ENCODE measurements around the gene TTLL1.

The TTLL1 gene

DNA sequence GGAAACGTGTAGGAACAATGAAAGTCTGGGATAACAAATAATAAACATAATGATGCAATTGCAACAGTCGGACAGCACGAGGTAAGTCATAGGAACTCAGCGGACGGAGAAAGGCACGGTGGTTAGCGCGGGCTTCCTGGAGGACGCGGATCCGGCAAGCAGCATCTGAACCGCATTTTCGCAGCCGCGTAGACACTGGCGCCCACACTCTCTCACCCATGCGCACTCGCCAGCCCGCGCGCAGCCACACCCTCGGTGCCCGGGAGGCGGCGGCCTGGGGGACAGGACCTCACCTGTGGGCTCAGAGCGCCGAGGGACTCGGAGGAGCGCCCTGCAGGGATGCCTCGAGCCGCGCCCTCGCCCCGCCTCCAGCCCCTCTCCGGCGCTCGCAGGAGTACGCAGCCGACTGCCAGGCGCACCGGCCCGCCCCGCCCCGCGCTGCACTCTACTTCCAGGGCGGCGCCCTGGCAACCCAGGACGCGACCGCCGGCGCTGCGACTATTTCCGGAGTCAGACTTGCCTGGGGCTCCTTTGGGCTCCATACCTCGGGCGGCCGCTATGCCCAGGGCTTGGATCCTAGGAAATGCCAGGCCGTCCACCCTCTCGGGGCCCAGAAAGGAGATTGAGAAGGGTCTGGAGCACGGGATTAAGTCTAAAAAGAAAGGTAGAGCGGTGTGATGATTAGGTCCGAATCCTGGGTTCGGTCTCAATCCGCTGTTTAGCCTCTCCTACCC lies at the start of gene TTLL1:
TSS of gene TTLL1 (minus strand) at position 408 of the 734 bp plus-strand sequence. CDS start 13,805 bp downstream, outside the sequence.
- peak; percentile 90 for DNase-seq (ENCODE audit: low spot score)

DNA sequence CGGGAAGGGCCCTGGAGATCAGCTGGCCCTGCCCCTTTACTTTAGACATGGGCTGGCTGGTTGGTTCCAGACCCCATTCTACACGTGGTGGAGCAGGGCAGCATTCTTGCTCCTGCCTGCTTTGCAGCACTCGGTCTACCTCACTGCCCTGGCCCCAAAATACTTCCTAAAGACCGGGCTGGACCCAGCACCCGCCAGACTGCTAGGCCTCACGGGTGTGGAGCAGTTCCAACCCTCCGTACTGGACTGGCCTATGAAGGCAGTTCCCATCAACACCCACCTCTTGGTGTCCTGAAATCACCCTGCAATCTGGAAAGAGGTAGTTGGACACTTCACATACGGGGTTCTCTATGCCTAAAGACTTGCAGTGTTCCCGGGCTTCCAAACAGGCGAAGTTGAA lies 47.6 kb upstream of the TTLL1 start:
- DNase-seq (ENCODE audit: low spot score): no peak

DNA sequence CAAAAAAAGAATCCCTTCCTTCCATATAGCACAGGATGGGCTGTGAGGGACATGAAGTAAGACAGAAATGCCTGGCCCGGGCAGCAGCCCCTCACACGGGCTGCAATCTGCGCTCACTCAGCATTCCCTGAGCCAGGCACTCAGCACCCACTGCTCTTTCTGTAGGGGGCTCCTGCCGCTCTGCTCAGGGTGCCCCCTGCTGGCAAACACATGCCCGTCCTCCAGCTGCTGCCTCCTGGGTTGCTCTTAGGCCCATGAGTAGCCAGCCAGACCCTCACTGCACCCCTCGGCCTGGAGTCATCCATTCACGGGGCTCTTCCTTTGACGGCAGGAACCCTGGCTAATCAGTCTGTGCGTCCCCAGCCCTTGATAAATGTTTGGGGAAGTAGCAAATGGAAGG lies 47.1 kb upstream of the TTLL1 start:
- no peak for DNase-seq (ENCODE audit: low spot score)

DNA sequence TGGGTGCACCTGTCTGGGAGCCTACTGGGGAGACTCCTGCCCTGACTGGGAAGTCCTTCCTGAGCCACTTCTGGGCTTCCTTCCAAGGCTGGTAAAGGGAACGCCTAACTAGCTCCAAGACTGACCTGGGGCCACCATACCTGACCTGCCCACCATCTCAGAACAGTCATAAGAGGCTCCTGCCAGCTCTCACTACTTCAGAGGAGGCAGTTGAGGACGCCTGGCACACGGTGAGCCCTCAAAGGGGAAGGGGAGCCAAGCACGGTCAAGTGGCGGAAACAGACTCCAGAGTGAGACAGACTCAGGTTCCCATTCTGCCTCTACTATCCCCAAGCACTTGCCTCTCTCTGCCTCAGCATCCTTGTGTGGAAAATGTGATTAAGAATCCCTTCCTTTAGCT lies 46.4 kb upstream of the TTLL1 start:
- no peak for DNase-seq (ENCODE audit: low spot score)

DNA sequence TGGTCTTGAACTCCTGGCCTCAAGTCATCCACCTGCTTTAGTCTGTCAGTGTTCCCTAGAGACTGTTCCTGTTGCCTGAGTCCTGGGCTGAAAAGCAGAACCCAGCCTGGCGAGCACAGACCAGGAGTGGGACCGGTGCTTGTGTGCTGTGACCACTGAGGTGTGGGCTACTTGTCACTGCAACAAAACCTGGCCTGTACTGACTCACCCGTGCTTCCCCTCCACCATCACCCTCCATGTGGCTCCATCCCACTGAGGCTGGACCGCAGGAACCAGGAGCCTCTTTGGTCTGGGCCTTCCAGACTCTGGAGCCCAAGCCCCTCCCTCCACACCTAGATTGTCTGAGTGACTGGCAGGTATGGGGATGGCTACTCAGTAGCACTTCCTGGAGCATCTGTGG lies 45.4 kb upstream of the TTLL1 start:
- no peak for DNase-seq (ENCODE audit: low spot score)

DNA sequence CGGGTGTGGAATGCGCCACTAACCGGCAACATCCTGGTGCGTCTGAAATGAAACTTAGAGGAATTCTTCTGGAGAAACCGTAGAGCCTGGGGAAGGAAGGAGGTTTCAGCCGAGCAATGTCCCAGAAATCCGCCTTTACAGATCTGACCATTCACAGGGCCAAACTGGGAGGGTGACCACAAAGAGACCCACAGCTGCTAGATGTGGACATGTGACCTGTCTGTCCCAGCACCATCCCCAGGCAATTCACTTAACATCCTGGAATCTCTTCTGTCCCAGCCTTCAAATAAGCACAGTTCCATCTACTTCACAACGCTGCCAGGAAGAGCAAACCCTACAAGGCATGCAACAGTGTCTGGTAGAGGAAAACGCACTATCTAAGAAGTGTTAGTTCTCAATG lies 44.2 kb upstream of the TTLL1 start:
- no peak for DNase-seq (ENCODE audit: low spot score)

DNA sequence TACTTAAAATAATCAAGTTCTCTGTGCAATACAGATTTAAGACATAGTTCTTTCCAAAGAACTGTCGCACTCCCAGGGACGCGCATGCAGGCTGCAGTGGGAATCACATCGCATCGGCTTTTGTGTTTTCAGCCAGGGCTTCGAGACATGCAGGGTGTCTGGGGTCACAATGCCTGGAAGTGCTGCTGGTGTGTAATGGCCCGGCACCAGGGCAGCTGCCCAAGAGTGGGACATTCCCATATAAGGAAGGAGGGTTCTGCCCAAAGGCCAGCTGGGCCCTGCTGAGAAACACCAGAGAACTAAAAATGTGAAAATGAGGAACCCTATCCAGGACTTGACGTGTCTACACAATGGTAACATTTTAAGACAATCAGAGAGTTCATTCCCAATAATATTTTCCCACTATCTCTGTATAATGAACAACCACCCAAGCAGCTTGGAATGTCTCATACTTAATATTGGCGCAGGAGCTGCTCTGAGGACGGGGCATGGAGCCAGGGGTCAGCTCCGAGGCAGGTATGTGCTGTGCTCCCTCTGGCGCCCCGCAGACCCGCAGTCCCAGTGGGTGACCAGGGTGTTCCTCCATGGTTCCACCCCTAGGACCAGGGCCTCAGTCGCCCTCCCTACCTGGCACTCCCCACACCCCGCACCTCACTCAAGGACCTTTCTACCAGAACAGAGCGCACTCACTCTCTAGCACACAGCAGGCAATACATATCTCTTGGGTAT lies 42.7 kb upstream of the TTLL1 start:
- no peak for DNase-seq (ENCODE audit: low spot score)

DNA sequence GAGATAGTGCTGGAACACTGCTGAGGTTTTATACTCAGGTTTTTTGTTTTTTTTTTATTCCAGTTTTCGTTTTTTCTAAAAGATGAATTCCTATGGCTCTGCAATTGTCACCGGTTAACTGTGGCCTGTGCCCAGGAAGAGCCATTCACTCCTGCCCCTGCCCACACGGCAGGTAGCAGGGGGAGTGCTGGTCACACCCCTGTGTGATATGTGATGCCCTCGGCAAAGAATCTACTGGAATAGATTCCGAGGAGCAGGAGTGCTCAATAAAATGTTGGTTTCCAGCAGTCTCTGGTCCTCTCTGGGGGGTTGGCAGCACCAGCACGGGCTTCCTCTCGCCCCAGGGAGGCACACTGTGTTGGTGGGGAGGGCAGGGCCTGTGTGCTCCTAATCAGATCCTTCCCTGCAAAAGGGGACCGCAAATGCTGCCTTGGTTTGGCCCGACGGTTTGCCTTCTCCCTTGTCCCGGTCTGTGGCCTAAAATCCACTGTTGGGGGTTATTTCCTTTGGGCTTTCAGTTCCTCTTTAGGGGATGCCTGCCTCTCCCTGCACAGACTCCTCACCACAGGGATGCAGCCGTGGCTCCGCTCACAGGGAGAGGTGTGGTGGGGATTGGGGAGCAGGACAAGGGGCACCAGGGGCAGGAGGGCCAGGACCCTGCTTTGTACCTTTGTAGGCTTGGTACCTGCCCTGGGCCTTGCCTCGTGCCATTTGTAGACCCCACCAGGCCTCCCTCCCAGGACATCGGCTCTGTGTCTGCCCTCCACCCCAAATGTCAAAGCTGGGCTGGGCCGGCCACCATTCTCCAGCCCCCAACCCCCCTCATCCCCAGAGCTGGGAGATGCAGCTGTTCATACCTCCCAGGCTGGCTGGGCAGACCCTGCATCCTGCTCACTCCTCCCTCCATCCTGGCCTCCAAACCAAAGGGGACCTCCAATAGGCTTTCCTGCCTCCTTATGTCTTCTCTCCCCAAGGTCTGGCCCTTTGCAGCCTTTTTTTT lies 40.5 kb upstream of the TTLL1 start:
- no peak for DNase-seq (ENCODE audit: low spot score)

DNA sequence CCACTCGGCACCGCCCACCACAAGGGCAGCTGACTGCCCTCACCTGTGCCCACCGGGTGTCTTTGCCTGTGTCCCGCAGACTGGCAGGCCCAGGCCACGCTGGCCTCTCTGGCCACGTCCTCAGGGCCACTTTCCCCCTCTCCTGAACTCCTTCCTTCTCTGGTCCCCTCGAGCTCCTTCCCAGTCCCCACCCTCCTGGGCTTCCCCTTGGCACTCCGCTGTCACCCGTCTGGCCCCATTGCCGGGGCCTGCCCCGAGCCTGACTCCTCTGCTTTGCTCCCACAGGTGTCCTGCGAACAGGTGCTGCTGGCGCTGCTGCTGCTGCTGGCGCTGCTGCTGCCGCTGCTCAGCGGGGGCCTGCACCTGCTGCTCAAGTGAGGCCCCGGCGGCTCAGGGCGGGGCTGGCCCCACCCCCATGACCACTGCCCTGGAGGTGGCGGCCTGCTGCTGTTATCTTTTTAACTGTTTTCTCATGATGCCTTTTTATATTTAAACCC lies 39.8 kb upstream of the TTLL1 start:
- DNase-seq (ENCODE audit: low spot score): no peak

DNA sequence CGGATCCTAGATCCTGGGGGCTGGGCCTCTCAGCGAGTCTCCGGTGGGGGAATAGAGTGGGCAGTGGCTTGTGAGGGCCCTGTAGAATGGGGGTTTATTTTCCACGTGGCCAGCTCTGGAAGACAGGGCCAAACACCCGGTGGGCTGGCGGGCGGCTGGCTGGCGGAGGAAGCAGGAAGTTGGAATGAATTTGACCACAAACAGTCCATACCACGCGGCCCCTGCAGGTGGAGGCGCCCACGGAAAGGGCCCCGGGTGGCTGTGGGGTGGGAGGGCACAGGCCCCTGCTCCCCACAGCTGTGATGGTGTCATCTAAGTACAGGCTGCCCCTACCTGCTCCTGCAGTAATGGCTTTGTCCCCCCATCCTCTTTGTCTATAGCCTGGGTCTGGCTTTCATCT lies 38.9 kb upstream of the TTLL1 start:
- DNase-seq (ENCODE audit: low spot score): no peak

DNA sequence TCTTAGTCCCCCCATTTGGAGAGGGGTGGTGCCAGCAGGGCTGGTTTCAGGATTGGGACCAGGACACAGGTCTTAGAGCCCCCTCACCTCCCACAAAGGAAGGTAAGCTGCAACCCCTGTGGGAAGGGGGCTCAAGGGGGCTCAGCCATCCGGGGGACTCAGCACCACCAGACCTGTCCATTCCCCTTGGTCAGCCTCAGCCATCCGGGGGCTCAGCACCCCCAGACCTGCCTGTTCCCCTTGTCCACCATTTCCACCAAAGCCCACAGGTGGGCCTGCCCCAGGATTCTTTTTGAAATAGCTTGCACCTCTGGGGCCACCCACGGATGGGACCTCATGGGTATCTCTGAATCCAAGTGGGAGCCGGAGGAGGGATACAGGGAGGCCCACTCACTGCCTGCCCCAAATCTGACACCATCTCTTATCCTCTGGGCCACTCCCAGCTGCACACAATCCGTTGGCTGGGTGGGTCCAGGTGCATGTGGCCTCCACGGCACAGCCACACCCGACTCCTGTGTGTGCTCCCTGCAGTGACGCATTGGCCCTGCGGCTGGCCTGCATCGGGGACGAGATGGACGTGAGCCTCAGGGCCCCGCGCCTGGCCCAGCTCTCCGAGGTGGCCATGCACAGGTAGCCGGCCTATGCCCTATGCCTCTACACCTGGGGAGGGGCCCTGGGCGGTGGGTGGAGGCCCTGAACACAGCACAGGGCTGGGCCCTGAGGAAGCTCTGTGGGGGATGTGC lies 38.1 kb upstream of the TTLL1 start:
- no peak for DNase-seq (ENCODE audit: low spot score)

DNA sequence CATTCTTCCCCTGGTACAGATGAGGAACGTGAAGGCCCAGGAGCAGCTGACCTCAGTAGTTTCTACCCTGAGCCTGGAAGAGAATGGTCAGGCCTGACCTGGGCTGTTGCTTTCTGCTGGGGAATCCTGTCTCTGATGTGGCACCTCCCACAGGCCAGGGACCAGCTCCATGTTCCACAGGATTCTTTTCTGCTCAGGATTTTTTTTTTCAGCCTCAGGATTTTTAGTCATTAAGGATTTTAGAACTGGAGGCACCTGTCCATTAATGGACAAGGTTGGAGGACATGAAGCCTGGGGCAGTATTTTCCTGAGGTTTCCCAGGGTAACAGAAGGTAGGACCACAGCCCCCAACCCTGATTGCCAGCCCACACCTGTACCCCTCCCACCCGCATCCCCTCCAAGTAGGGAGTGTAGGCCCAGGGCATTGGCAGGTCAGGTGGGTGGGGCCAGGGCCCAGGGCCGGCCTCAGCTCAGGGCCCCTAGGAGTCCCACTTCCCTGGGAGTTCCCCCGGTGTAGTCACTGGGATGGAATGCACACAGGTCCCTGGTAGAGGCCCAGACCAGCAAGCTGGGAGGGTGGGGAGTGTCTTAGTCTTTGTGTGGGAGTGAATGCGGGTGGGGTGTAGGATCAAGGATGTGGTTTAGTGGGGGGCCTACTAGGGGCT lies 37.4 kb upstream of the TTLL1 start:
- DNase-seq (ENCODE audit: low spot score): no peak

DNA sequence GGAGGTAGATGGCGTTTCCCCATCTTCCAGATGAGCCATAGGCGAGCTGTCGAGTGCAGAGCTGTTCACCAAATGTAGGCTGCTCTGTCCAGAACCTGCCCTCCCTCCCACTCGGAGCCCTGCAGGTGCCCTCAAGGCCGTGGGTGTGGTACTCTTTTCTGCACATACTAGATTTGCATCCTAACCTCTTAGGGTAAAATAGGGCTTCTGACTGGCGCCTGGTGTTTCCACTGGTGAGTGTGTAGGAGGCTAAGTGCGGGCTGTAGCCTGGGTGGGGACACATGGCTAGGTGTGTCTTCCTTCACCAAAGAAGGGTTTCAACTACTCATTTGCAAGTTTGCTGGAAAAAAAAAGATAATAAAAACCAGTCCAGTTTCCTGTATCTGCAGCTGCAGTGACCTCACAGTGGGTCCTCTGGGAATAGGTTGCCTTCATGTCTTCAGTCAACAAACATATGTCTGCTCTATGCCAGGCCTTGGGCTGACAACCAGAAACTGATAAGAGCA lies 29.8 kb upstream of the TTLL1 start:
- DNase-seq (ENCODE audit: low spot score): no peak

DNA sequence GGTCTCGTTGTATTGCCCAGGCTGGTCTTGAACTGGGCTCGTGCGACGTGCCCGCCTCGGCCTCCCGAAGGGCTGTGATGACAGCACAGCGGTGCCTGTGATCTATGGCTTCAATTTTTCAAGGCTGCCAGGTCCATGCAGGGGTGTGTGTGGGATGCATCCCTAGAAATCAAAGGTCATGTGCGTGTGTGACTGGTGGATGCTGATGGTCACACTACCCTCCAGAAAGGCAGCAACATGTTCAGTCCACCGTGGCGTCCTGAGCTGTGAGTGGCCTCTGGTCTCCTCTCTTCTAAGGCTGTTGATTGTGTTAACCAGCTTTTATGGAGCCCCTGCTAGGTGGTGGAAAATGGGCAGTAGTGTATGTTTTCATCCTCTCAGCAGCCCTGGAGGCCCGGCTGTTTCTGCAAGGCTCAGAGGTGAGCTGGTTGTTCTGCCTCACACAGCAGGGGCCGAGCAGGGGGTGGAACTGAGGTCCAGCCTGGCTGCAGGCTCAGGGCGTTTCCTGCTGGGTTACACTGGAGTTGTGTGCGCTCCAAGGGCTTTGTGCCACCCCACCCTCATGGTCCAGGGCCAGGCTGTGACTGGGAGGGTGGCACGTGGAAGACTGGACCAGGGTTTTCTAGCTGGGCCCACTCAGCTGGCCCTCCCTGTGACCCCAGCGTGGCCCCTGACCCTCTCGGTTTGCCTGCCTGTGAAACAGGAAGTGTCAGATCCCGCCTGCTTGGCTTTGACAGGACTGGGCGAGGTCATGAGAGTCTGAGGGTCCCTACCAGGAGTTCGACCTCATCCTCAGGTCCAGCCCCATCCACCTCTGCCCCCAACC lies 29.0 kb upstream of the TTLL1 start:
- no peak for DNase-seq (ENCODE audit: low spot score)

DNA sequence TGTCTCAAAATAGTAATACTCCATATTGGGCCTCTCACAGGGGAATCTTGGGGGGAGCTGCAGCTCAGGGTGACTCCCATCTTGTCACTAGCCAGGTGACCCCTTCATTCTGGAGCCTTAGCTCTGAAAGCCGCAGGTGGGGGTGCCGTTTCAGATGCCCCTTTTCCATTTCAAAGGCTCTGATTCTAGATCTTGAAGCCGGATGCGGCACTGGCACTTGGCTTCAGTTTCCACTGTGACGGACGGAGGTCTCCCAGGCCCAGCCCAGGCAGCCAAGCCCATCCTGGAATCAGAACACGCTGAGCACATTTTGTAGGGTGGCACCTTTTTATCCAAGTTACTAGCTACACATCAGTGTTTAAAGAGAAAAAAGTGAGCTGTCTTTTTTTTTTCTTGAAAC lies 27.7 kb upstream of the TTLL1 start:
- no peak for DNase-seq (ENCODE audit: low spot score)

DNA sequence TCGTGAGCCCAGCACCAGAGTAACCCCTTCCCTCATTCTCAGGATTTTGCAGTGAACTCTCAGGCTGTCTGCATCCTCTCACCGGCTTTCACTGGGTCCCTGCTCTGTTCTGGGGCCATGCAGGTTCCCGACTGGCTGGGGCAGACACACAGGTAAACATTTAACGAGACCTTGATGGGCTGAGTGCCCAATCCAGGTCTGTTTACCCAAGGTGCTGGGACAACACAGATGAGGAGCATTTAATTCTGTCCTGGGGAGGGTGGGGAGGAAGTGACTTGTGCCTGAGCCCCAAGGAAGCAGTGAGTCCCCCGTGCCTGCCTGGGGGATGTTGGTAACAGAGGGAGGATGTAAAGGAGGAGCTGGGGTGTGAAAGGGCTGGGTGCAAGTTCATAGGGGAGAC lies 25.8 kb upstream of the TTLL1 start:
- no peak for DNase-seq (ENCODE audit: low spot score)

DNA sequence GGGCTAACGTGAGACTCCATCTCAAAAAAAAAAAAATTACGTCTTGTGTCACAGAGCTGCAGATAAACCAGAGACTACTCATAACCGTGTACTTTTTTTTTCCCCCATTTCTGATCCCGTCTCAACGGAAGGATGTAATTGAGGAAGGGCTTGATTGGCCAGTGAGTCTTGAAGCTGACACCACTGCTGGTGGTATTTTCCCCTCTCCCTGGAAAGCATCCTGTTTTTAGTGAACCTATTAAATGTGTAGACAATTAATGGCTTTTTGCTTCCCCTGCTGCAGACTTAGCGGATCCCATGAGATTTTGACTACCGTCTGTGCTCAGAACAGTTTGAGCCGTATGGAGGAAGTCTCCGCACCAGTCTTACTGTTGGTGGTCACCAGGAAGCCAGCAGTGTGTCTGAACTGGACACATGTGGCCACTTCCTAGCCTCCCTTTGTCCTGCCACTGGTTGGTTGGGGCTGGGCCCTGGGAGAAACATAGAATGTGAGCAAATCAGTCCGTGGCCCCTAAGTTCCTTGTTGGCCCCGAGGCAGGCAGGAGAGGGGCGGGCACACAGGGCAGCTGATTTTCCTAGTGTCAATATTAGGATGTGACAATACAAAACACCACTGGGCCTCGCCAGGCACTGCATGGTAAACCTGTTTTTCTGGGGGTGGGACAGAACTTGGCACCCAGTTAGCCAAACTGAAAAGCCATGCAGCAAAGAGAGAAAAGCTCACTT lies 24.5 kb upstream of the TTLL1 start:
- DNase-seq (ENCODE audit: low spot score): no peak

DNA sequence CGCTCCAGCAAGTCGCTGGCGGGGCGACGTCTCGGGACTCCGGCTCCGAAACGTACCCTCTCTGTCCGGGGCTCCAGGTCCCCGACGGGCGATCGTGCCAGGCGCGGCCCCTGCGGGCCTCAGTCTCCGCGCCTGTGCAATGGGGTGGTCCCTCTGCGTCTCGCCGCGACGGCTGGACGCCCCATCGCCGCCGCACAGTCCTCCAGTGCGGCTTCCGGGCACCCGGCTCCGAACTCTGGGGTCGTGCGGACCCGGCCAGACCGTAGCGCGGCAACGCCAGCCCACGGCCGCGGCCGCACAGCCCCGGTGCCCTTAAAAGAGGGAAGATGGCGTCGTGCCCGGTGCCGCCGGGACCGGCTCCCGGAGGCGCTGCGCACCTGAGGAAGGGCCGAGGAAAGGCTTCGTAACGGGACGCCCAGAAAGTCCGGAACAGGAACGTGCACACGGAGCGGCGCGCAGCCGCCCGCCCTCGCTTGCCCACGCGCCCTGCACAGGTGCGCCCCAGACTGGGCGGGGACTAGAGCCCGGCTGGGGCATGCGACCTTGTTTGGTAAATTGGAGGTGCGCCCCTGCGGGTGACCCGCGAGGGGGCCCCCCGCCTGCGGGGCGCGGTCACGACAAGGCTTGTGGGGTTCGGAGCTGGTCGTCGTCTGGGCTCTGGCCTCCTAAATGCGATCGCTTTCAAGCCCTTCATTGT lies 21.9 kb upstream of the TTLL1 start:
- no peak for DNase-seq (ENCODE audit: low spot score)
